Loucy (cell line): ENCODE results near the gene PDS5B.

Source experiments
- H2AFZ ChIP-seq: fragments of 200-600 bp; sonication (generic); 2 replicates; pipeline ENCODE4 v1.6.0; 2016; ENCODE audit warnings: antibody characterized with exemption, mild to moderate bottlenecking, low read length, moderate library complexity
- H3F3A ChIP-seq: fragments of 200-600 bp; 2 replicates; pipeline ENCODE4 v1.6.0; 2016; ENCODE audit warnings: antibody characterized with exemption, low read depth, mild to moderate bottlenecking
- H3K27me3 ChIP-seq: fragments of 200-600 bp; sonication (generic); 2 replicates; pipeline ENCODE4 v1.6.1; 2014; ENCODE audit warnings: low read length, mild to moderate bottlenecking; ENCODE audit not compliant: insufficient read depth, poor library complexity, severe bottlenecking
- H3K36me3 ChIP-seq: fragments of 200-600 bp; sonication (generic); 2 replicates; pipeline ENCODE4 v1.6.1; 2016; ENCODE audit warnings: low read length; ENCODE audit not compliant: insufficient read depth
- H3K4me1 ChIP-seq: fragments of 200-600 bp; sonication (generic); 2 replicates; pipeline ENCODE4 v1.5.1; 2014; ENCODE audit warnings: low read length, mild to moderate bottlenecking; ENCODE audit not compliant: insufficient read depth, poor library complexity, severe bottlenecking
- H3K4me2 ChIP-seq: fragments of 200-600 bp; sonication (generic); 2 replicates; pipeline ENCODE4 v1.6.0; 2014; ENCODE audit warnings: antibody characterized with exemption, low read length, low read depth, mild to moderate bottlenecking; ENCODE audit not compliant: poor library complexity, severe bottlenecking
- H3K4me3 ChIP-seq: fragments of 200-600 bp; sonication (generic); 2 replicates; pipeline ENCODE4 v1.5.1; 2014; ENCODE audit warnings: low read length, mild to moderate bottlenecking, mixed read lengths; ENCODE audit not compliant: poor library complexity, severe bottlenecking
- H3K79me2 ChIP-seq: fragments of 200-600 bp; sonication (generic); 2 replicates; pipeline ENCODE4 v1.6.1; 2014; ENCODE audit warnings: low read length; ENCODE audit not compliant: insufficient read depth
- H3K9ac ChIP-seq: fragments of 200-600 bp; sonication (generic); 2 replicates; pipeline ENCODE4 v1.6.0; 2014; ENCODE audit warnings: mild to moderate bottlenecking, low read depth, low read length, moderate library complexity; ENCODE audit not compliant: poor library complexity, severe bottlenecking
- H3K9me2 ChIP-seq: fragments of 200-600 bp; sonication (generic); replicated peaks from 2 replicates; pipeline ENCODE4 v1.6.1; 2016; ENCODE audit warnings: low read depth, low read length, mixed read lengths
- H3K9me3 ChIP-seq: fragments of 200-600 bp; sonication (generic); 2 replicates; pipeline ENCODE4 v1.6.1; 2014; ENCODE audit warnings: mild to moderate bottlenecking, antibody characterized with exemption, low read length, low read depth; ENCODE audit not compliant: insufficient read depth
- H4K20me1 ChIP-seq: fragments of 200-600 bp; sonication (generic); 2 replicates; pipeline ENCODE4 v1.6.0; 2014; ENCODE audit warnings: antibody characterized with exemption, low read length, mild to moderate bottlenecking; ENCODE audit not compliant: insufficient read depth, poor library complexity, severe bottlenecking
- EZH2phosphoT487 ChIP-seq: fragments of 200-600 bp; IDR thresholded peaks from 2 replicates; pipeline ENCODE4 v1.6.1; 2018; ENCODE audit warnings: antibody characterized with exemption, mild to moderate bottlenecking, moderate library complexity, borderline replicate concordance
- TF ChIP-seq, protein P1 (sequence below): fragments of 200-600 bp; sonication (generic); conservative IDR thresholded peaks from 2 replicates; pipeline ENCODE4 v1.5.1; 2014; ENCODE audit warnings: mild to moderate bottlenecking, antibody characterized with exemption, low read length

The PDS5B gene

DNA sequence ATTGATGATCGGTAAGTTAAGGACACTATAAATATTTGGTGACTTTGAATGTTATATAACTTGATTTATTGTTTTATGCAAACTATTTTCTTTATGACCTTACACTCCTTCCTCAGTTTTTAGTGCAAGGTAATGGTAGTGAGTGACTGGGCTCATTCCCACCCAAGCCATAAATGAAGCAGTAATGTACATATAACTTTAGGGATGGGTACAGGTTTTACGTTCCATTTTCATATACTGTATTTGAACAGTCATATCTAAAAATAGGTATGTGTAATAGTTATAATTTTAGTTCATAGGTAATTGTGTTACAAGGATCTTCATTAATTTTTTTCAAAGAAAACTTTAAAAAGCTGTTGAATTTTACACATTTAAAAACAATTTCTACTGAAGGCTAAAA is 101.0 kb downstream of the PDS5B start:
- no peak overlapping the region for H3K4me3 ChIP-seq
- no peaks in the 10 kb centered on the region for H3K79me2 ChIP-seq
- no peaks in the 10 kb centered on the region for H3K9me2 ChIP-seq
- H3K4me1 ChIP-seq, result no peaks in the 10 kb centered on the region
- H3F3A ChIP-seq, result no peaks in the 10 kb centered on the region
- H3K36me3 ChIP-seq, result peaks cover 46% of the 10 kb centered on the region; the same call in 1 of the 2 replicates
- no peaks in the 10 kb centered on the region for H3K9me3 ChIP-seq
- H3K4me2 ChIP-seq, result no peak overlapping the region
- no peaks in the 10 kb centered on the region for H4K20me1 ChIP-seq
- H3K9ac ChIP-seq, result no peak overlapping the region
- no peak overlapping the region for H2AFZ ChIP-seq
- TF ChIP-seq, protein P1, sequence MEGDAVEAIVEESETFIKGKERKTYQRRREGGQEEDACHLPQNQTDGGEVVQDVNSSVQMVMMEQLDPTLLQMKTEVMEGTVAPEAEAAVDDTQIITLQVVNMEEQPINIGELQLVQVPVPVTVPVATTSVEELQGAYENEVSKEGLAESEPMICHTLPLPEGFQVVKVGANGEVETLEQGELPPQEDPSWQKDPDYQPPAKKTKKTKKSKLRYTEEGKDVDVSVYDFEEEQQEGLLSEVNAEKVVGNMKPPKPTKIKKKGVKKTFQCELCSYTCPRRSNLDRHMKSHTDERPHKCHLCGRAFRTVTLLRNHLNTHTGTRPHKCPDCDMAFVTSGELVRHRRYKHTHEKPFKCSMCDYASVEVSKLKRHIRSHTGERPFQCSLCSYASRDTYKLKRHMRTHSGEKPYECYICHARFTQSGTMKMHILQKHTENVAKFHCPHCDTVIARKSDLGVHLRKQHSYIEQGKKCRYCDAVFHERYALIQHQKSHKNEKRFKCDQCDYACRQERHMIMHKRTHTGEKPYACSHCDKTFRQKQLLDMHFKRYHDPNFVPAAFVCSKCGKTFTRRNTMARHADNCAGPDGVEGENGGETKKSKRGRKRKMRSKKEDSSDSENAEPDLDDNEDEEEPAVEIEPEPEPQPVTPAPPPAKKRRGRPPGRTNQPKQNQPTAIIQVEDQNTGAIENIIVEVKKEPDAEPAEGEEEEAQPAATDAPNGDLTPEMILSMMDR, result no peak
- TF ChIP-seq EZH2phosphoT487, result no peak
- H3K27me3 ChIP-seq, result no peaks in the 10 kb centered on the region

GRCh38 chr13:32695602-32696250 is 109.5 kb downstream of the PDS5B start:
- Histone ChIP-seq H3K9me2 (no peaks in the 10 kb centered on the region), H3K4me2 (no peak overlapping the region), H3K36me3 (peaks cover 30% of the 10 kb centered on the region; the same call in 1 of the 2 replicates), H3K4me1 (no peaks in the 10 kb centered on the region), H3K79me2 (no peaks in the 10 kb centered on the region), H3K9ac (no peak overlapping the region), H3K9me3 (no peaks in the 10 kb centered on the region), H3K27me3 (no peaks in the 10 kb centered on the region), H3F3A (no peaks in the 10 kb centered on the region), H3K4me3 (no peak overlapping the region), H2AFZ (no peak overlapping the region), H4K20me1 (no peaks in the 10 kb centered on the region)
- TF ChIP-seq, protein P1, result no peak
- TF ChIP-seq EZH2phosphoT487, result no peak

GRCh38 chr13:32707471-32707870 is 121.2 kb downstream of the PDS5B start:
- Histone ChIP-seq H2AFZ (no peak overlapping the region), H3K9me3 (no peaks in the 10 kb centered on the region), H3F3A (no peaks in the 10 kb centered on the region), H3K36me3 (peaks cover 65% of the 10 kb centered on the region; the same call in 1 of the 2 replicates), H3K79me2 (no peaks in the 10 kb centered on the region), H3K9ac (no peak overlapping the region), H3K9me2 (no peaks in the 10 kb centered on the region), H3K4me1 (no peaks in the 10 kb centered on the region), H4K20me1 (no peaks in the 10 kb centered on the region), H3K4me3 (no peak overlapping the region), H3K27me3 (no peaks in the 10 kb centered on the region), H3K4me2 (no peak overlapping the region)
- TF ChIP-seq, protein P1, result no peak
- TF ChIP-seq EZH2phosphoT487, result no peak
